Stimulated activated CD4-positive, alpha-beta T cell treated with anti-CD3 and anti-CD28 coated beads, Interleukin-1b, Interleukin-23, amount 100 ng/mL, for 48 hours (primary cell): ENCODE data around the gene EPSTI1.
"Not testable (repeated sequence)": the region's sequence is repeated elsewhere in the genome, so short reads cannot be mapped to it uniquely, and the experiment has no call there.

ENCODE experiments used
- DNase-seq: peaks from one replicate; pipeline ENCODE4 v3.0.0-alpha.2; 2020

The EPSTI1 gene

GRCh38 chr13:42883771-42884467 lies 108.1 kb downstream of the EPSTI1 start:
- no peak for DNase-seq

- DNase-seq, result no peak
Measured at GRCh38 chr13:42883142-42883541, 108.9 kb downstream of the EPSTI1 start.

GRCh38 chr13:42880056-42880605 lies 111.9 kb downstream of the EPSTI1 start:
- no peak for DNase-seq

GRCh38 chr13:42878721-42879120 lies 113.3 kb downstream of the EPSTI1 start:
- no peak for DNase-seq

GRCh38 chr13:42876887-42877545 lies 115.0 kb downstream of the EPSTI1 start:
- no peak for DNase-seq

- DNase-seq, result no peak
Measured at GRCh38 chr13:42876270-42876714, 115.7 kb downstream of the EPSTI1 start.

GRCh38 chr13:42875475-42876269 lies 116.4 kb downstream of the EPSTI1 start:
- DNase-seq, result no peak

- DNase-seq, result no peak
Measured at GRCh38 chr13:42874221-42874620, 117.8 kb downstream of the EPSTI1 start.

GRCh38 chr13:42873081-42873480 lies 119.0 kb downstream of the EPSTI1 start:
- no peak for DNase-seq

- no peak for DNase-seq
Measured at GRCh38 chr13:42867232-42867631, 124.8 kb downstream of the EPSTI1 start.

GRCh38 chr13:42865768-42866102 lies 126.3 kb downstream of the EPSTI1 start:
- no peak for DNase-seq

GRCh38 chr13:42864952-42865767 lies 126.9 kb downstream of the EPSTI1 start:
- no peak for DNase-seq

- not testable (repeated sequence) for DNase-seq
Measured at GRCh38 chr13:42862370-42862769, 129.7 kb downstream of the EPSTI1 start.

GRCh38 chr13:42860485-42860884 lies 131.6 kb downstream of the EPSTI1 start:
- DNase-seq, result no peak

- DNase-seq, result no peak
Measured at GRCh38 chr13:42859760-42860159, 132.3 kb downstream of the EPSTI1 start.

- DNase-seq, result no peak
Measured at GRCh38 chr13:42855410-42855809, 136.6 kb downstream of the EPSTI1 start.

GRCh38 chr13:42852136-42852535 lies 139.9 kb downstream of the EPSTI1 start:
- no peak for DNase-seq

GRCh38 chr13:42849200-42849599 lies 142.8 kb downstream of the EPSTI1 start:
- DNase-seq, result no peak

- DNase-seq, result no peak
Measured at GRCh38 chr13:42847891-42848663, 144.0 kb downstream of the EPSTI1 start.

- no peak for DNase-seq
Measured at GRCh38 chr13:42836930-42837690, 154.9 kb downstream of the EPSTI1 start.
